ENCODE measurements around the gene TACR1. TPM values are rescaled to one million over a fixed set of nuclear protein-coding genes. Genes with fewer than 3 reads are reported as not detected.

TACR1 gene
- total and polyA plus RNA-seq, 2 of the 13 experiments (the other 11 are each of a cell fraction or from before 2014, with no cell fraction given): not detected

DNA sequence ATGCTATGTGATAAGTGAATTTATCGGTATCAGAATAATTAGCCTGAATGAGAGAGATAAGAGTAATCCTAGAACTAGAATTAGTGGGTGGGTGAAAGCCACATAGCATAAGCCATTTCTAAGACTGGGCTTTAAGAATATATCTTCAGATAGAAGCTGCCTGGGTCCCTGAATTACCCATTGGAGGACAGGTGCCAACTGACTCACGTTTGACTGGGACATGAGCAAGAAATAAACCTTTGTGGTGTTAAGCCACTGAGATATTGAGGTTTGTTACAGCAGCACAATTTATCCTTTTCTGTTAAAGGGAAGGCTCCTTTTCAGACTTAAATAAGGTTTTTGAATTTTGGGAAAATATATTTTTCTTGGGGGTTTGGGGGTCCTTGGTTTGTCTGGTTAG lies 145.0 kb downstream of the TACR1 start:
- in situ Hi-C loops (cut with HindIII; ENCODE audit: extremely low pct_ligation_motif_present, low pct_unique_long_range_greater_than_20kb): loop anchor here (10.0 to 25.0 kb wide), 2 partner anchors 181 to 558 kb away; no protein-coding TSS in a partner anchor

More for the DNA sequence above, 145.0 kb downstream of the TACR1 start:
- no peaks in the 10 kb centered on the region for H3K79me2 ChIP-seq (ENCODE audit: insufficient read depth, low read length)
- no TSS peak for BruUV-seq (replicated peaks)
- no peak overlapping the region for H3K9ac ChIP-seq (ENCODE audit: insufficient read depth, low read depth, low read length)
- H3K27me3 ChIP-seq (ENCODE audit: control insufficient read depth in 1 of 2, insufficient read depth in 2 of 2, low read length in 2 of 2): no peaks in the 10 kb centered on the region
- no peak for TF ChIP-seq CEBPB (IDR thresholded peaks at IDR 0.05; ENCODE audit: borderline replicate concordance, low read depth, low read length)
- TF ChIP-seq, protein P1, sequence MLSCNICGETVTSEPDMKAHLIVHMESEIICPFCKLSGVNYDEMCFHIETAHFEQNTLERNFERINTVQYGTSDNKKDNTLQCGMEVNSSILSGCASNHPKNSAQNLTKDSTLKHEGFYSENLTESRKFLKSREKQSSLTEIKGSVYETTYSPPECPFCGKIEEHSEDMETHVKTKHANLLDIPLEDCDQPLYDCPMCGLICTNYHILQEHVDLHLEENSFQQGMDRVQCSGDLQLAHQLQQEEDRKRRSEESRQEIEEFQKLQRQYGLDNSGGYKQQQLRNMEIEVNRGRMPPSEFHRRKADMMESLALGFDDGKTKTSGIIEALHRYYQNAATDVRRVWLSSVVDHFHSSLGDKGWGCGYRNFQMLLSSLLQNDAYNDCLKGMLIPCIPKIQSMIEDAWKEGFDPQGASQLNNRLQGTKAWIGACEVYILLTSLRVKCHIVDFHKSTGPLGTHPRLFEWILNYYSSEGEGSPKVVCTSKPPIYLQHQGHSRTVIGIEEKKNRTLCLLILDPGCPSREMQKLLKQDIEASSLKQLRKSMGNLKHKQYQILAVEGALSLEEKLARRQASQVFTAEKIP (CRISPR knock-in tag; IDR thresholded peaks at IDR 0.05; ENCODE audit: borderline replicate concordance): no peak
- TF ChIP-seq, protein P2, sequence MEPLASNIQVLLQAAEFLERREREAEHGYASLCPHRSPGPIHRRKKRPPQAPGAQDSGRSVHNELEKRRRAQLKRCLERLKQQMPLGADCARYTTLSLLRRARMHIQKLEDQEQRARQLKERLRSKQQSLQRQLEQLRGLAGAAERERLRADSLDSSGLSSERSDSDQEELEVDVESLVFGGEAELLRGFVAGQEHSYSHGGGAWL (CRISPR knock-in tag; IDR thresholded peaks at IDR 0.05): no peak
- TF ChIP-seq, protein P3, sequence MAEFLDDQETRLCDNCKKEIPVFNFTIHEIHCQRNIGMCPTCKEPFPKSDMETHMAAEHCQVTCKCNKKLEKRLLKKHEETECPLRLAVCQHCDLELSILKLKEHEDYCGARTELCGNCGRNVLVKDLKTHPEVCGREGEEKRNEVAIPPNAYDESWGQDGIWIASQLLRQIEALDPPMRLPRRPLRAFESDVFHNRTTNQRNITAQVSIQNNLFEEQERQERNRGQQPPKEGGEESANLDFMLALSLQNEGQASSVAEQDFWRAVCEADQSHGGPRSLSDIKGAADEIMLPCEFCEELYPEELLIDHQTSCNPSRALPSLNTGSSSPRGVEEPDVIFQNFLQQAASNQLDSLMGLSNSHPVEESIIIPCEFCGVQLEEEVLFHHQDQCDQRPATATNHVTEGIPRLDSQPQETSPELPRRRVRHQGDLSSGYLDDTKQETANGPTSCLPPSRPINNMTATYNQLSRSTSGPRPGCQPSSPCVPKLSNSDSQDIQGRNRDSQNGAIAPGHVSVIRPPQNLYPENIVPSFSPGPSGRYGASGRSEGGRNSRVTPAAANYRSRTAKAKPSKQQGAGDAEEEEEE (CRISPR knock-in tag; IDR thresholded peaks at IDR 0.05; ENCODE audit: borderline replicate concordance): no peak
- TF ChIP-seq ZNF329 (CRISPR knock-in tag; IDR thresholded peaks at IDR 0.05; ENCODE audit: low read depth): no peak
- TF ChIP-seq SALL2 (CRISPR knock-in tag; IDR thresholded peaks at IDR 0.05): no peak
- CTCF ChIA-PET (ENCODE audit: low intra/inter-chr PET ratio, low total read pairs): interaction anchor here (1.9 kb wide), 1 partner anchor 350 kb away, joined by 12 read pairs; no protein-coding TSS in a partner anchor
- DNase-seq (ENCODE audit: low spot score) (no peak), FAIRE-seq (no peak), ATAC-seq (no peak)
- H3K36me3 ChIP-seq (replicated peaks in 1 of 2; ENCODE audit: control insufficient read depth in 1 of 2, insufficient read depth in 2 of 2, low read length in 2 of 2): no peaks in the 10 kb centered on the region; a peak in 1 of 5 replicates
- no peaks in the 10 kb centered on the region for H4K20me1 ChIP-seq (ENCODE audit: insufficient read depth, low read length)
- no peak overlapping the region for H3K4me2 ChIP-seq (ENCODE audit: low read depth, low read length)
- WGBS (ENCODE audit: low lambda C conversion rate): 82% methylated on average over 2 of the region's 2 CpGs
- H2AFZ ChIP-seq (ENCODE audit: low read length): no peak overlapping the region
- no peaks in the 10 kb centered on the region for H3K4me1 ChIP-seq (ENCODE audit: insufficient read depth, low read length)
- H3K9me3 ChIP-seq (ENCODE audit: low read length): no peaks in the 10 kb centered on the region
- no peak overlapping the region for H3K4me3 ChIP-seq (replicated peaks in 1 of 3; ENCODE audit: insufficient read depth in 1 of 3, low read depth in 2 of 3, low read length in 3 of 3)
- POLR2A ChIA-PET: no interaction called here
- intact Hi-C loops (cut with micrococcal nuclease; ENCODE audit: unreplicated experiment): no loop called here
- no peak overlapping the region for H3K27ac ChIP-seq (ENCODE audit: extremely low read length, insufficient read depth, low read length)
